PC-3 (cell line): ENCODE measurements around the gene CPS1. TPM values are rescaled to one million over a fixed set of nuclear protein-coding genes. Genes with fewer than 3 reads are reported as not detected.

Source experiments
- ATAC-seq: fragments of 200-7000 bp; cut with Tn5 transposase; 2 replicates; pipeline ENCODE4 v1.9.1; 2020; ENCODE audit warnings: mild to moderate bottlenecking, moderate library complexity
- BruUV-seq: library from RNA; stranded (reverse); fragments of 400-500 nt; replicated peaks from 2 replicates; lab custom pipeline; 2021; lab: Mats Ljungman, UMichigan
- CTCF ChIA-PET: fragments of 300-600 bp; sonication (Branson Sonifier 250); formaldehyde crosslinking; loops from one replicate; lab custom pipeline; 2022; ENCODE audit warnings: antibody characterized with exemption; lab: Charles Lee
- POLR2A ChIA-PET: fragments of 300-600 bp; sonication (Branson Sonifier 250); formaldehyde crosslinking; loops from one replicate; lab custom pipeline; 2022; ENCODE audit warnings: antibody characterized with exemption; ENCODE audit not compliant: unreplicated experiment; lab: Charles Lee
- DNase-seq: peaks from one replicate; pipeline ENCODE4 v3.0.0-alpha.2; 2015
- H2AFZ ChIP-seq: fragments of 300-600 bp; sonication (generic); 2 replicates; pipeline ENCODE4 v1.6.0; 2016; ENCODE audit warnings: antibody characterized with exemption, low read length
- H3F3A ChIP-seq: fragments of 300-600 bp; sonication (generic); one replicate; pipeline ENCODE4 v1.6.0; 2017; ENCODE audit warnings: antibody characterized with exemption, low read length, control low read depth, mild to moderate bottlenecking; ENCODE audit not compliant: unreplicated experiment
- H3K27ac ChIP-seq: fragments of 300-600 bp; sonication (generic); 2 replicates; pipeline ENCODE4 v1.5.1; 2016; ENCODE audit warnings: mild to moderate bottlenecking, low read length
- H3K27me3 ChIP-seq: fragments of 300-600 bp; sonication (generic); 2 replicates; pipeline ENCODE4 v1.6.1; 2016; ENCODE audit warnings: low read length, mixed read lengths
- H3K36me3 ChIP-seq: fragments of 300-600 bp; sonication (generic); 2 replicates; pipeline ENCODE4 v1.6.1; 2016; ENCODE audit warnings: low read depth, mixed run types, low read length, mixed read lengths
- H3K4me1 ChIP-seq: fragments of 300-600 bp; sonication (generic); 2 replicates; pipeline ENCODE4 v1.5.1; 2016; ENCODE audit warnings: low read length; ENCODE audit not compliant: insufficient read depth
- H3K4me2 ChIP-seq: fragments of 300-600 bp; sonication (generic); 2 replicates; pipeline ENCODE4 v1.6.0; 2016; ENCODE audit warnings: low read length
- H3K4me3 ChIP-seq: fragments of 300-600 bp; sonication (generic); 2 replicates; pipeline ENCODE4 v1.5.1; 2016; ENCODE audit warnings: mild to moderate bottlenecking, low read length, mixed read lengths
- H3K79me2 ChIP-seq: fragments of 300-600 bp; sonication (generic); 2 replicates; pipeline ENCODE4 v1.6.1; 2017; ENCODE audit warnings: low read length, mixed read lengths
- H3K9ac ChIP-seq: fragments of 300-600 bp; sonication (generic); 2 replicates; pipeline ENCODE4 v1.6.0; 2016; ENCODE audit warnings: mild to moderate bottlenecking, low read length
- H3K9me2 ChIP-seq: fragments of 300-600 bp; sonication (generic); replicated peaks from 2 replicates; pipeline ENCODE4 v1.6.1; 2016; ENCODE audit warnings: mixed run types, low read length, mixed read lengths
- H3K9me3 ChIP-seq: fragments of 300-600 bp; sonication (generic); 2 replicates; pipeline ENCODE4 v1.6.1; 2016; ENCODE audit warnings: low read length, mixed read lengths
- H4K20me1 ChIP-seq: fragments of 300-600 bp; sonication (generic); 2 replicates; pipeline ENCODE4 v1.6.1; 2016; ENCODE audit warnings: low read length, mixed read lengths
- EZH2 ChIP-seq: fragments of 300-600 bp; sonication (generic); IDR thresholded peaks from one replicate; pipeline ENCODE4 v1.6.1; 2017; ENCODE audit warnings: antibody characterized with exemption, mild to moderate bottlenecking, low read length; ENCODE audit not compliant: unreplicated experiment
- EZH2phosphoT487 ChIP-seq: fragments of 300-600 bp; sonication (generic); IDR thresholded peaks from 2 replicates; pipeline ENCODE4 v1.6.1; 2018; ENCODE audit warnings: mild to moderate bottlenecking, antibody characterized with exemption, low read length, borderline replicate concordance
- intact Hi-C: fragments of 100-400 bp; cut with micrococcal nuclease; formaldehyde crosslinking; loops from 2 replicates; pipeline ENCODE4 v1.9.0; 2023
- total RNA-seq: library from RNA; depleted of rRNA; stranded (reverse); fragments of >200 nt; gene quantifications from 2 replicates; pipeline ENCODE4 v1.2.3, GENCODE V29; 2014
- TF ChIP-seq, protein P1 (sequence below): fragments of 300-600 bp; sonication (generic); conservative IDR thresholded peaks from 2 replicates; pipeline ENCODE4 v1.5.1; 2017; ENCODE audit warnings: antibody characterized with exemption, low read depth, mild to moderate bottlenecking, low read length

Gene CPS1
- total RNA-seq, 1 experiment from 2014 or later: 17.7 TPM

DNA sequence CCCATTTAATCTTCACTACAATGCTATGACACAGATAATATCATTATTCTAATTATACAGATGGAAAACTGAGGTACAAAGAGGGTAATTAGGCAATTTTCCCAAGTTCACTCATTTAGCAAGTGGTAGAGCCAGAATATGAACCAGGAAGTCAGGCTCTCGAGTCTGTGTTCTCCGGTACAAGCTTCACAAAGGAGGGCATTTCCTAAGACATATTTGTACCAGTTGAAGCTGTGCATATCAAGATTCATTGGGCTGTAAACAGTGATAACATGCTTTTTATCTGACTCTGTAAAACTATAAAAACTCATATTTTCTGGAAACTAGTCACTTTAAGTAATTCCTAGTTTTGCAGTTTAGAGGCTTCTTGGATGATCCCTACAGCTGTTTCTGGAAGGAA is 23.0 kb upstream of the CPS1 start:
- no peaks in the 10 kb centered on the region for H3K9me2 ChIP-seq
- H3F3A ChIP-seq: no peaks in the 10 kb centered on the region
- intact Hi-C loops: no loop called here
- TF ChIP-seq EZH2: no peak
- TF ChIP-seq, protein P1, sequence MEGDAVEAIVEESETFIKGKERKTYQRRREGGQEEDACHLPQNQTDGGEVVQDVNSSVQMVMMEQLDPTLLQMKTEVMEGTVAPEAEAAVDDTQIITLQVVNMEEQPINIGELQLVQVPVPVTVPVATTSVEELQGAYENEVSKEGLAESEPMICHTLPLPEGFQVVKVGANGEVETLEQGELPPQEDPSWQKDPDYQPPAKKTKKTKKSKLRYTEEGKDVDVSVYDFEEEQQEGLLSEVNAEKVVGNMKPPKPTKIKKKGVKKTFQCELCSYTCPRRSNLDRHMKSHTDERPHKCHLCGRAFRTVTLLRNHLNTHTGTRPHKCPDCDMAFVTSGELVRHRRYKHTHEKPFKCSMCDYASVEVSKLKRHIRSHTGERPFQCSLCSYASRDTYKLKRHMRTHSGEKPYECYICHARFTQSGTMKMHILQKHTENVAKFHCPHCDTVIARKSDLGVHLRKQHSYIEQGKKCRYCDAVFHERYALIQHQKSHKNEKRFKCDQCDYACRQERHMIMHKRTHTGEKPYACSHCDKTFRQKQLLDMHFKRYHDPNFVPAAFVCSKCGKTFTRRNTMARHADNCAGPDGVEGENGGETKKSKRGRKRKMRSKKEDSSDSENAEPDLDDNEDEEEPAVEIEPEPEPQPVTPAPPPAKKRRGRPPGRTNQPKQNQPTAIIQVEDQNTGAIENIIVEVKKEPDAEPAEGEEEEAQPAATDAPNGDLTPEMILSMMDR: no peak
- TF ChIP-seq EZH2phosphoT487: no peak
- no peak overlapping the region for H2AFZ ChIP-seq
- H3K4me2 ChIP-seq: no peak overlapping the region
- H3K9me3 ChIP-seq: no peaks in the 10 kb centered on the region
- H3K27ac ChIP-seq: no peak overlapping the region
- no peaks in the 10 kb centered on the region for H3K36me3 ChIP-seq
- H3K4me3 ChIP-seq: no peak overlapping the region
- no peaks in the 10 kb centered on the region for H3K79me2 ChIP-seq
- no peak overlapping the region for H3K9ac ChIP-seq
- ChIA-PET CTCF (no interaction called here), POLR2A (no interaction called here)
- H3K4me1 ChIP-seq: no peaks in the 10 kb centered on the region
- ATAC-seq: no peak
- no peaks in the 10 kb centered on the region for H3K27me3 ChIP-seq
- no peaks in the 10 kb centered on the region for H4K20me1 ChIP-seq
- BruUV-seq: no TSS peak
- DNase-seq: no peak

DNA sequence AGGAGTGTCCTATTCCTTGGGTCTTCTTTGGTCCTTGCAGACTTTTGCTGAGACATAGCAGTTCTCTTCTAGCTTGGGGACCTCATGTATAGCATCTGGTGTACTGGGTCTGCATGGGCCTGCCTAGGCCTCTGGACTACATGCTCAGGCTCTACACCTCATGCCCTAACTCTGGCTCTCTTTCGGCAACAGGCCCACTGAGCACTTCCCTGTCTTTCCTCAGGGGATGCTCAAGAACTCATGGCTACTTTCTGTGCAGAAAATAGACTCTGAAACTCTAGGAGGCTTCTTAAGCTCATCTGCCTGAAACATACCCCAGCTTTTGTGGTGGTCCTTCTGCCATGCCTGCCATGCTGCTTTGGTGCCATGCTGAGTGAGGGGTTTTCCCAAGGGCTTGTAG is 21.5 kb upstream of the CPS1 start:
- no peak overlapping the region for H3K27ac ChIP-seq
- DNase-seq (no peak), ATAC-seq (no peak)
- H2AFZ ChIP-seq: no peak overlapping the region
- ChIA-PET CTCF (no interaction called here), POLR2A (no interaction called here)
- no peak overlapping the region for H3K4me2 ChIP-seq
- no peak for TF ChIP-seq EZH2
- TF ChIP-seq EZH2phosphoT487: no peak
- BruUV-seq: no TSS peak
- H3K36me3 ChIP-seq: no peaks in the 10 kb centered on the region
- H3K79me2 ChIP-seq: no peaks in the 10 kb centered on the region
- no peaks in the 10 kb centered on the region for H3K27me3 ChIP-seq
- H3K4me3 ChIP-seq: no peak overlapping the region
- no peaks in the 10 kb centered on the region for H3K9me3 ChIP-seq
- H3F3A ChIP-seq: no peaks in the 10 kb centered on the region
- intact Hi-C loops: no loop called here
- H3K9me2 ChIP-seq: no peaks in the 10 kb centered on the region
- no peaks in the 10 kb centered on the region for H3K4me1 ChIP-seq
- no peak overlapping the region for H3K9ac ChIP-seq
- no peaks in the 10 kb centered on the region for H4K20me1 ChIP-seq

DNA sequence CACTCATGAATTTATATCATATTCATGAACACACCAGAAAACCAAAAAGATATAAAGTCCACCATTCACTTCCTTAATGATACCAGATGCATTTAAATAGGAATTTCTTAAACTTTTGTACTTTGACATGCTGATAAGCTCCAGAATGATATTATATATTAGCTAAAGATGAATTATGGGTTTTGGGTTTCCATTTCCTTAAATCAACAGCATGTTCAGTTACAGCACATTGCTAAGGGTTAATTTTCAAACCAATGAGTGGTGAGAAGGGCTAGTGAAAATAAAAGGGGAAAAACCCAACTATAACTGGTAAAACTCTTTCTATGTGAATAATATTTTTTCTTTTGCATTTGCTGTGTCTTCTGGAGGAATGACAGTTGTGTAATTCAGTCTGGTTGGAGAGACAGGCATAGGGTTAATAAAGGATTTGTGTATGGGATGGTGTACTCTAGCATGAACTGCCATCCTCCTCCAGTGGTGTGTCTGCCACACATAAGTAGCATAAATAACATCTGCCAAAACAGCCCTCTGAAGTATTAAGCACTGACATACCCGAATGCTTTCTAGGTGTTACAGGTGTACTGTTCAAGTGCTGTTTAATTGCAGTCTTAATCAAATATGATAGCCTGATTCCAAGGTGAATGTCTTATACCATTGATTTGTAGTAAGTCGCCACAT is 19.3 kb upstream of the CPS1 start:
- POLR2A ChIA-PET: no interaction called here
- H3K27me3 ChIP-seq: no peaks in the 10 kb centered on the region
- ATAC-seq: no peak
- H3F3A ChIP-seq: no peaks in the 10 kb centered on the region
- no peaks in the 10 kb centered on the region for H3K9me2 ChIP-seq
- no peaks in the 10 kb centered on the region for H3K4me1 ChIP-seq
- CTCF ChIA-PET: no interaction called here
- TF ChIP-seq, protein P1: no peak
- no peak overlapping the region for H3K27ac ChIP-seq
- DNase-seq: no peak
- no peaks in the 10 kb centered on the region for H3K9me3 ChIP-seq
- H3K4me2 ChIP-seq: no peak overlapping the region
- H3K36me3 ChIP-seq: no peaks in the 10 kb centered on the region
- no peaks in the 10 kb centered on the region for H3K79me2 ChIP-seq
- no TSS peak for BruUV-seq
- intact Hi-C loops: no loop called here
- no peak overlapping the region for H3K9ac ChIP-seq
- H3K4me3 ChIP-seq: no peak overlapping the region
- no peaks in the 10 kb centered on the region for H4K20me1 ChIP-seq
- H2AFZ ChIP-seq: no peak overlapping the region
